MCF 10A (cell line): Measurements from ENCODE around the gene CCND3. TPM values are rescaled to one million over a fixed set of nuclear protein-coding genes. Genes with fewer than 3 reads are reported as not detected.

Experiments used
- BruUV-seq: library from RNA; stranded (reverse); fragments of 400-500 nt; replicated peaks from 2 replicates; lab custom pipeline; 2021; lab: Mats Ljungman, UMichigan
- CTCF ChIA-PET: fragments of 300-600 bp; sonication (Branson Sonifier 250); formaldehyde crosslinking; extraction: SDS; loops from one replicate; lab custom pipeline; 2021; ENCODE audit warnings: antibody characterized with exemption, inconsistent platforms; lab: Yijun Ruan, JAX
- POLR2A ChIA-PET: fragments of 300-600, 350-650 bp; sonication (Branson Sonifier 250); formaldehyde crosslinking; extraction: SDS; loops from one replicate; lab custom pipeline; 2020; ENCODE audit warnings: antibody characterized with exemption, inconsistent platforms; lab: Yijun Ruan, JAX
- DNase-seq: peaks from one replicate; pipeline ENCODE4 v3.0.0-alpha.2; 2018; ENCODE audit not compliant: unreplicated experiment
- H3K27ac Mint-ChIP-seq: one replicate; pipeline ENCODE4 v1.8.0; 2022; ENCODE audit warnings: mild to moderate bottlenecking, low read depth, mixed read lengths; ENCODE audit not compliant: unreplicated experiment
- H3K27me3 Mint-ChIP-seq: one replicate; pipeline ENCODE4 v1.8.0; 2022; ENCODE audit warnings: mixed read lengths; ENCODE audit not compliant: insufficient read depth, unreplicated experiment
- H3K36me3 Mint-ChIP-seq: one replicate; pipeline ENCODE4 v1.8.0; 2022; ENCODE audit warnings: mild to moderate bottlenecking, moderate library complexity, mixed read lengths; ENCODE audit not compliant: insufficient read depth, unreplicated experiment
- H3K4me1 Mint-ChIP-seq: one replicate; pipeline ENCODE4 v1.8.0; 2022; ENCODE audit warnings: mixed read lengths; ENCODE audit not compliant: insufficient read depth, unreplicated experiment
- H3K4me3 Mint-ChIP-seq: one replicate; pipeline ENCODE4 v1.8.0; 2022; ENCODE audit warnings: mild to moderate bottlenecking, moderate library complexity, mixed read lengths; ENCODE audit not compliant: unreplicated experiment
- H3K9me3 Mint-ChIP-seq: one replicate; pipeline ENCODE4 v1.8.0; 2022; ENCODE audit warnings: mixed read lengths; ENCODE audit not compliant: unreplicated experiment
- CTCF ChIP-seq: fragments of 200-600 bp; IDR thresholded peaks from one replicate; pipeline ENCODE4 v1.8.0; 2022; ENCODE audit warnings: antibody characterized with exemption, mild to moderate bottlenecking; ENCODE audit not compliant: unreplicated experiment
- intact Hi-C: fragments of 100-400 bp; cut with micrococcal nuclease; formaldehyde crosslinking; loops from 2 replicates; pipeline ENCODE4 v1.14.1; 2022
- total RNA-seq: library from RNA; stranded (reverse); gene quantifications from 2 replicates; pipeline ENCODE4 v1.2.3, GENCODE V29; 2022

Gene CCND3
- total RNA-seq, 1 experiment from 2014 or later: 75.8 TPM

- intact Hi-C loops: no loop called here
- Mint-ChIP-seq H3K36me3 (no peaks in the 10 kb centered on the region), H3K27me3 (no peaks in the 10 kb centered on the region), H3K4me3 (no peak overlapping the region), H3K4me1 (peaks cover 9% of the 10 kb centered on the region), H3K27ac (no peak overlapping the region), H3K9me3 (no peaks in the 10 kb centered on the region)
- ChIA-PET CTCF (interaction anchor here (0.9 kb wide), 1 partner anchor 152 kb away, joined by 3 read pairs; no protein-coding TSS in a partner anchor), POLR2A (interaction anchor here (0.7 to 1.2 kb wide), 2 partner anchors 28 to 1022 kb away, joined by 3 to 5 read pairs; partner anchors contain the start of genes BYSL and MED20)
- no peak for DNase-seq
- BruUV-seq: no TSS peak
- TF ChIP-seq CTCF: no peak
These were observed 48.6 kb downstream of the CCND3 start for GRCh38 chr6:41892921-41893564.

GRCh38 chr6:41887331-41887751, 54.3 kb downstream of the CCND3 start:
- BruUV-seq: no TSS peak
- intact Hi-C loops: no loop called here
- ChIA-PET POLR2A (interaction anchor here (0.9 to 2.3 kb wide), 3 partner anchors 9 to 158 kb away, joined by 3 to 11 read pairs (median 4); partner anchors contain the start of genes BYSL and MED20), CTCF (interaction anchor here (0.6 to 1.0 kb wide), 2 partner anchors 111 to 1436 kb away, joined by 3 to 5 read pairs; no protein-coding TSS in a partner anchor)
- H3K36me3 Mint-ChIP-seq: peaks cover 6% of the 10 kb centered on the region
- no peaks in the 10 kb centered on the region for H3K4me1 Mint-ChIP-seq
- DNase-seq: no peak
- no peak overlapping the region for H3K4me3 Mint-ChIP-seq
- no peaks in the 10 kb centered on the region for H3K27me3 Mint-ChIP-seq
- H3K9me3 Mint-ChIP-seq: no peaks in the 10 kb centered on the region
- no peak overlapping the region for H3K27ac Mint-ChIP-seq
- no peak for TF ChIP-seq CTCF

- CTCF ChIA-PET: interaction anchor here (0.6 kb wide), 2 partner anchors 17 to 162 kb away, joined by 3 read pairs; no protein-coding TSS in a partner anchor
- Mint-ChIP-seq H3K4me3 (no peak overlapping the region), H3K4me1 (no peaks in the 10 kb centered on the region), H3K27me3 (no peaks in the 10 kb centered on the region), H3K27ac (no peak overlapping the region), H3K9me3 (no peaks in the 10 kb centered on the region), H3K36me3 (peaks cover 6% of the 10 kb centered on the region)
- no peak for TF ChIP-seq CTCF
- BruUV-seq: no TSS peak
- intact Hi-C loops: no loop called here
- POLR2A ChIA-PET: interaction anchor here (0.7 to 2.3 kb wide), 2 partner anchors 16 to 35 kb away, joined by 3 to 11 read pairs; partner anchors contain the start of genes BYSL and MED20
- DNase-seq: no peak
These were observed 55.7 kb downstream of the CCND3 start for GRCh38 chr6:41885930-41886329.

GRCh38 chr6:41884957-41885356, 56.7 kb downstream of the CCND3 start:
- no peak overlapping the region for H3K4me3 Mint-ChIP-seq
- no peak for TF ChIP-seq CTCF
- H3K9me3 Mint-ChIP-seq: no peaks in the 10 kb centered on the region
- peaks cover 6% of the 10 kb centered on the region for H3K36me3 Mint-ChIP-seq
- DNase-seq: no peak
- ChIA-PET POLR2A (no interaction called here), CTCF (no interaction called here)
- H3K27me3 Mint-ChIP-seq: no peaks in the 10 kb centered on the region
- no TSS peak for BruUV-seq
- H3K27ac Mint-ChIP-seq: no peak overlapping the region
- intact Hi-C loops: no loop called here
- H3K4me1 Mint-ChIP-seq: no peaks in the 10 kb centered on the region

Other genes starting within 250 kb of the CCND3 start
- 11.8 and 16.2 TPM in 2 replicates for gene TFEB, start 206.2 kb downstream of the CCND3 start, total RNA-seq
- not detected in 2 replicates for gene PGC, start 194.4 kb downstream of the CCND3 start, total RNA-seq
- gene FRS3, start 161.9 kb downstream of the CCND3 start, total RNA-seq: 3.9 and 5.3 TPM in 2 replicates
- gene PRICKLE4, start 161.0 kb downstream of the CCND3 start, total RNA-seq: 0.93 and 1.5 TPM in 2 replicates
- gene TOMM6, start 154.1 kb downstream of the CCND3 start, total RNA-seq: 202 and 227 TPM in 2 replicates
- 4.1 and 4.3 TPM in 2 replicates for gene USP49, start 46.4 kb downstream of the CCND3 start, total RNA-seq
- 27.6 and 29.2 TPM in 2 replicates for gene MED20, start 20.7 kb downstream of the CCND3 start, total RNA-seq
- gene BYSL, start 20.3 kb downstream of the CCND3 start, total RNA-seq: 45.0 and 58.0 TPM in 2 replicates
- 23.8 and 25.8 TPM in 2 replicates for gene TAF8, start 108.7 kb upstream of the CCND3 start, total RNA-seq
- 19.5 and 31.9 TPM in 2 replicates for gene C6orf132, start 200.8 kb upstream of the CCND3 start, total RNA-seq
- gene GUCA1A, start 231.6 kb upstream of the CCND3 start, total RNA-seq: not detected in 2 replicates